GM12878 (cell line): Measurements from ENCODE around the gene COL9A3. TPM values are rescaled to one million over a fixed set of nuclear protein-coding genes. Genes with fewer than 3 reads are reported as not detected.

Experiments used
- ATAC-seq: fragments of 200-7000 bp; cut with Tn5 transposase; 3 replicates; pipeline ENCODE4 v1.9.1; 2020; ENCODE audit warnings: mild to moderate bottlenecking, moderate library complexity
- BruUV-seq: library from RNA; stranded (reverse); fragments of 400-500 nt; replicated peaks from 2 replicates; lab custom pipeline; 2021; lab: Mats Ljungman, UMichigan
- CTCF ChIA-PET: fragments of 300-600 bp; sonication (Branson Sonifier 250); formaldehyde crosslinking; extraction: SDS; loops from one replicate; lab custom pipeline; 2021; ENCODE audit warnings: inconsistent platforms; lab: Yijun Ruan, JAX
- POLR2A ChIA-PET: fragments of 350-600 bp; formaldehyde crosslinking; extraction: SDS; loops from one replicate; lab custom pipeline; 2021; ENCODE audit warnings: inconsistent platforms; lab: Charles Lee
- RAD21 ChIA-PET: fragments of 300-600 bp; sonication (Branson Sonifier 250); formaldehyde crosslinking; loops from one replicate; lab custom pipeline; 2023; ENCODE audit warnings: antibody characterized with exemption; ENCODE audit not compliant: unreplicated experiment; lab: Charles Lee
- SMC1A ChIA-PET: fragments of 300-600 bp; sonication (Branson Sonifier 250); formaldehyde crosslinking; loops from one replicate; lab custom pipeline; 2023; ENCODE audit not compliant: unreplicated experiment, uncharacterized antibody; lab: Charles Lee
- DNase-seq: peaks from one replicate; pipeline ENCODE4 v3.0.0-alpha.2; 2011; ENCODE audit warnings: low read depth, low spot score
- FAIRE-seq: peaks from 3 replicates; lab custom pipeline; 2011; peaks lifted over from hg19 to GRCh38; lab: Jason Lieb, UNC
- H2AFZ ChIP-seq: 2 replicates; pipeline ENCODE4 v1.6.0; 2011; ENCODE audit warnings: low read depth, low read length, control low read depth; ENCODE audit not compliant: control insufficient read depth
- H3K27ac ChIP-seq: 2 replicates; pipeline ENCODE4 v1.5.1; 2011; ENCODE audit warnings: control low read depth; ENCODE audit not compliant: control insufficient read depth, insufficient read depth
- H3K27me3 ChIP-seq, 2 experiments: replicated peaks in 1 of 2; 2 replicates each; pipeline versions ENCODE4 v1.6.0 to v1.6.1; 2011; ENCODE audit warnings: low read length in 1 of 2; ENCODE audit not compliant: control insufficient read depth in 2 of 2, insufficient read depth in 2 of 2
- H3K36me3 ChIP-seq, 2 experiments: 2 replicates each; pipeline ENCODE4 v1.5.1; 2011; ENCODE audit warnings: low read length in 1 of 2; ENCODE audit not compliant: control insufficient read depth in 2 of 2, insufficient read depth in 2 of 2
- H3K4me1 ChIP-seq: 2 replicates; pipeline ENCODE4 v1.6.1; 2011; ENCODE audit warnings: mild to moderate bottlenecking, low read length, moderate library complexity, mixed read lengths; ENCODE audit not compliant: control insufficient read depth, insufficient read depth
- H3K4me2 ChIP-seq: 2 replicates; pipeline ENCODE4 v1.6.0; 2011; ENCODE audit warnings: control low read depth; ENCODE audit not compliant: control insufficient read depth, insufficient read depth
- H3K4me3 ChIP-seq: fragments of 200-600 bp; sonication (generic); 2 replicates; pipeline ENCODE4 v1.5.1; 2016
- H3K79me2 ChIP-seq: 2 replicates; pipeline ENCODE4 v1.6.0; 2011; ENCODE audit warnings: low read length; ENCODE audit not compliant: control insufficient read depth, insufficient read depth
- H3K9ac ChIP-seq: 2 replicates; pipeline ENCODE4 v1.8.0; 2011; ENCODE audit warnings: low read length, control low read depth, mixed read lengths; ENCODE audit not compliant: control insufficient read depth, insufficient read depth
- H3K9me3 ChIP-seq: replicated peaks from 3 replicates; pipeline ENCODE4 v1.5.1; 2011; ENCODE audit warnings: mild to moderate bottlenecking, low read length; ENCODE audit not compliant: control insufficient read depth, insufficient read depth
- H4K20me1 ChIP-seq: 2 replicates; pipeline ENCODE4 v1.6.0; 2011; ENCODE audit not compliant: control insufficient read depth, insufficient read depth
- BRCA1 ChIP-seq: IDR thresholded peaks from 2 replicates; pipeline ENCODE4 v1.6.1; 2011; ENCODE audit warnings: low read depth, low read length, improper control_type of control experiment
- IKZF2 ChIP-seq, 2 experiments: fragments of 450-650 bp; IDR thresholded peaks; 2 replicates each; pipeline ENCODE4 v1.6.1; 2017; ENCODE audit warnings: mild to moderate bottlenecking in 2 of 2, moderate library complexity in 2 of 2
- MTA3 ChIP-seq: IDR thresholded peaks from 2 replicates; pipeline ENCODE4 v1.6.1; 2012; ENCODE audit warnings: low read length, inconsistent platforms, borderline replicate concordance
- NR2F1 ChIP-seq: fragments of 450-650 bp; conservative IDR thresholded peaks from 2 replicates; pipeline ENCODE4 v1.6.1; 2017; ENCODE audit warnings: mild to moderate bottlenecking
- POLR2AphosphoS5 ChIP-seq: IDR thresholded peaks from 2 replicates; pipeline ENCODE4 v1.6.1; 2011; ENCODE audit warnings: mild to moderate bottlenecking, low read length, inconsistent platforms
- PRDM15 ChIP-seq: fragments of 450-650 bp; formaldehyde crosslinking; IDR thresholded peaks from 2 replicates; pipeline ENCODE4 v1.4.0; 2020; ENCODE audit warnings: mild to moderate bottlenecking, moderate library complexity
- RELB ChIP-seq: fragments of 450-650 bp; IDR thresholded peaks from 2 replicates; pipeline ENCODE4 v1.6.1; 2017; ENCODE audit warnings: low read depth, mild to moderate bottlenecking, moderate library complexity
- ZZZ3 ChIP-seq: IDR thresholded peaks from 2 replicates; pipeline ENCODE4 v1.6.1; 2011; ENCODE audit warnings: low read depth; ENCODE audit not compliant: control insufficient read depth, insufficient read length
- WGBS: methylation state at CpG from one replicate; pipeline ENCODE4 v1.1.6; 2016; ENCODE audit warnings: low lambda C conversion rate; ENCODE audit not compliant: insufficient replicate concordance, insufficient coverage; ENCODE audit errors: missing lambda C conversion rate; 5-methylcytosine and 5-hydroxymethylcytosine counted together
- in situ Hi-C: fragments of 300-500 bp; cut with MboI; formaldehyde crosslinking; loops from 9 replicates; pipeline ENCODE4 v1.14.3; 2018; ENCODE audit warnings: mixed read lengths
- intact Hi-C: fragments of 100-400 bp; cut with micrococcal nuclease; formaldehyde crosslinking; loops from one replicate; pipeline ENCODE4 v1.14.2; 2022; ENCODE audit not compliant: unreplicated experiment
- polyA plus RNA-seq, 11 experiments: library from polyadenylated mRNA; depleted of rRNA in 4 of 11; unstranded in 6 of 11; stranded (reverse) in 5 of 11; fragments of >200 nt; fragmentation: Nextera tagmentation in 4 of 11; fragmentation: Illumina TruSeq in 1 of 11; extraction: Ambion mirVana in 4 of 11; extraction: Trizol in 1 of 11; gene quantifications; 1 replicate in 1 of 11; 2 replicates in 10 of 11; pipeline versions ENCODE4 v1.2.1 to v1.2.3, GENCODE V29; 2011 to 2016; ENCODE audit warnings: inconsistent platforms in 2 of 11, missing spikeins in 2 of 11, low read depth in 1 of 11
- total RNA-seq, 4 experiments: library from RNA; depleted of rRNA in 3 of 4; stranded (reverse); fragments of >200 nt in 3 of 4; fragmentation: Illumina TruSeq in 1 of 4; extraction: Trizol in 1 of 4; gene quantifications; 2 replicates each; pipeline versions ENCODE4 v1.2.1 to v1.2.3, GENCODE V29; 2013 to 2021

Gene COL9A3
- total and polyA plus RNA-seq, 10 of the 15 experiments (the other 5 are each of a cell fraction or from before 2014, with no cell fraction given), result 0.09 to 1.7 (median 0.63) TPM; not detected in 1

GRCh38 chr20:62885046-62885895 lies 68.4 kb downstream of the COL9A3 start:
- ChIA-PET CTCF (no interaction called here), POLR2A (no interaction called here)
- H4K20me1 ChIP-seq, result no peaks in the 10 kb centered on the region; the same call in 1 of the 2 replicates

More at GRCh38 chr20:62885046-62885895, 68.4 kb downstream of the COL9A3 start:
- no peaks in the 10 kb centered on the region for H3K4me1 ChIP-seq
- H3K27ac ChIP-seq, result no peak overlapping the region
- ATAC-seq (no peak), FAIRE-seq (no peak), DNase-seq (no peak)
- intact Hi-C loops (no loop called here), in situ Hi-C loops (no loop called here)
- no peaks in the 10 kb centered on the region for H3K79me2 ChIP-seq
- H3K4me3 ChIP-seq, result no peak overlapping the region
- BruUV-seq, result no TSS peak
- RAD21 ChIA-PET, result no interaction called here
- SMC1A ChIA-PET, result interaction anchor here (1.5 kb wide), 1 partner anchor 14 kb away, joined by 3 read pairs; no protein-coding TSS in a partner anchor
- H3K9ac ChIP-seq, result no peak overlapping the region
- H3K27me3 ChIP-seq, result no peaks in the 10 kb centered on the region
- WGBS, result 54% methylated on average over 20 of the region's 20 CpGs
- no peak overlapping the region for H2AFZ ChIP-seq
- H3K9me3 ChIP-seq, result no peaks in the 10 kb centered on the region
- TF ChIP-seq NR2F1 (no peak), POLR2AphosphoS5 (no peak), RELB (no peak), ZZZ3 (no peak), BRCA1 (no peak), PRDM15 (CRISPR knock-in tag) (no peak), MTA3 (no peak), IKZF2 (IDR thresholded peaks at IDR 0.05) (no peak)
- peaks cover 13 to 17% of the 10 kb centered on the region in 2 experiments for H3K36me3 ChIP-seq
- H3K4me2 ChIP-seq, result no peak overlapping the region
